Peyer's patch (tissue), 4 donors: ENCODE results near the gene SLC16A5. TPM values are rescaled to one million over a fixed set of nuclear protein-coding genes. Genes with fewer than 3 reads are reported as not detected.
A peak's percentile ranks its signal among the peaks of the same experiment; 100 is the strongest.

Experiments
- DNase-seq, 3 donors: peaks; one replicate each; pipeline ENCODE4 v3.0.0-alpha.2; 2017 to 2019
- H3K27ac ChIP-seq, 4 donors: fragments of 200-600 bp; sonication (generic); one replicate each; pipeline ENCODE4 v1.5.1; 2016 to 2019
- H3K27me3 ChIP-seq, 2 donors: fragments of 200-600 bp; sonication (generic); one replicate each; pipeline ENCODE4 v1.5.1; 2019
- H3K36me3 ChIP-seq, 3 donors: fragments of 200-600 bp; sonication (generic); one replicate each; pipeline ENCODE4 v1.5.1; 2016 to 2019
- H3K4me1 ChIP-seq, 4 donors: fragments of 200-600 bp; sonication (generic); one replicate each; pipeline ENCODE4 v1.5.1; 2016 to 2019
- H3K4me3 ChIP-seq, 4 donors: fragments of 200-600 bp; sonication (generic); 1 replicate in 3 of 4; 2 replicates in 1 of 4; pipeline ENCODE4 v1.5.1; 2016 to 2019; ENCODE audit warnings: mild to moderate bottlenecking in 1 of 4
- H3K9me3 ChIP-seq, 4 donors: fragments of 200-600 bp; sonication (generic); one replicate each; pipeline ENCODE4 v1.5.1; 2016 to 2019; ENCODE audit warnings: mild to moderate bottlenecking in 1 of 4
- CTCF ChIP-seq, 6 experiments: fragments of 450-650 bp in 4 of 6; fragments of 200-600 bp in 2 of 6; sonication (generic) in 1 of 6; IDR thresholded peaks; one replicate each; pipeline ENCODE4 v1.5.1; 2017 to 2019; ENCODE audit warnings: antibody characterized with exemption in 6 of 6, mild to moderate bottlenecking in 3 of 6, moderate library complexity in 1 of 6
- POLR2A ChIP-seq, 2 donors: fragments of 450-650 bp; IDR thresholded peaks; one replicate each; pipeline ENCODE4 v1.5.1; 2017; ENCODE audit warnings: antibody characterized with exemption in 2 of 2, mild to moderate bottlenecking in 2 of 2, moderate library complexity in 2 of 2
- total RNA-seq, 4 donors: library from RNA; depleted of rRNA; stranded (reverse); fragments of >200 nt; gene quantifications; one replicate each; pipeline ENCODE4 v1.1.0, GENCODE V29; 2016

Gene SLC16A5
- total RNA-seq, 4 donors from 2014 or later: 47.9 to 211 (median 147) TPM

GRCh38 chr17:75108193-75108592 is 20.4 kb downstream of the SLC16A5 start:
- H3K36me3 ChIP-seq: no peaks in the 10 kb centered on the region
- no peak overlapping the region for H3K4me3 ChIP-seq
- TF ChIP-seq CTCF (IDR thresholded peaks at IDR 0.05) (no peak), POLR2A (IDR thresholded peaks at IDR 0.05) (no peak)
- H3K4me1 ChIP-seq: peaks cover 0 to 19% (median 3%) of the 10 kb centered on the region in 4 donors
- no peak overlapping the region for H3K27ac ChIP-seq
- H3K27me3 ChIP-seq: no peaks in the 10 kb centered on the region
- H3K9me3 ChIP-seq: no peaks in the 10 kb centered on the region
- DNase-seq: no peak

GRCh38 chr17:75109046-75109406 is 21.3 kb downstream of the SLC16A5 start:
- Histone ChIP-seq H3K4me1 (peaks cover 0 to 24% (median 5%) of the 10 kb centered on the region in 4 donors), H3K27me3 (no peaks in the 10 kb centered on the region), H3K36me3 (no peaks in the 10 kb centered on the region), H3K9me3 (no peaks in the 10 kb centered on the region), H3K27ac (peak overlapping the region in 1 of 4 donors; percentile 87), H3K4me3 (peak overlapping the region; percentile 69 to 87 (median 78))
- no peak for DNase-seq
- TF ChIP-seq POLR2A (IDR thresholded peaks at IDR 0.05) (no peak), CTCF (IDR thresholded peaks at IDR 0.05) (no peak)

- Histone ChIP-seq H3K4me3 (peak within 1 kb of the TSS; percentile 69 to 87 (median 78)), H3K4me1 (peaks cover 0 to 28% (median 6%) of the 10 kb centered on the region in 4 donors), H3K36me3 (no peaks in the 10 kb centered on the region), H3K27me3 (no peaks in the 10 kb centered on the region), H3K9me3 (no peaks in the 10 kb centered on the region), H3K27ac (peak within 1 kb of the TSS; percentile 81 to 87 (median 84))
- DNase-seq: peak; percentile 85 to 96 (median 95)
- TF ChIP-seq POLR2A (IDR thresholded peaks at IDR 0.05): peak; percentile 85 to 88
- peak in 1 of 6 experiments; percentile 4 for TF ChIP-seq CTCF (IDR thresholded peaks at IDR 0.05)
Observed at GRCh38 chr17:75109407-75110233, 21.9 kb downstream of the SLC16A5 start, which contains the start of gene ARMC7. Gene ARMC7 (plus strand): TSS chr17:75109969. CDS start chr17:75110289, 320 bp downstream.

- TF ChIP-seq CTCF (IDR thresholded peaks at IDR 0.05): no peak
- TF ChIP-seq POLR2A (IDR thresholded peaks at IDR 0.05): no peak
- Histone ChIP-seq H3K9me3 (no peaks in the 10 kb centered on the region), H3K4me1 (peaks cover 0 to 36% (median 10%) of the 10 kb centered on the region in 4 donors), H3K4me3 (peak overlapping the region; percentile 69 to 87 (median 78)), H3K27ac (peak overlapping the region; percentile 81 to 87 (median 84)), H3K27me3 (no peaks in the 10 kb centered on the region), H3K36me3 (no peaks in the 10 kb centered on the region)
- DNase-seq: peak in 2 of 3 donors; percentile 37 to 71
Observed at GRCh38 chr17:75110234-75110937, 22.6 kb downstream of the SLC16A5 start.

GRCh38 chr17:75111777-75112335 is 24.1 kb downstream of the SLC16A5 start:
- TF ChIP-seq CTCF (IDR thresholded peaks at IDR 0.05): no peak
- no peak for TF ChIP-seq POLR2A (IDR thresholded peaks at IDR 0.05)
- Histone ChIP-seq H3K4me1 (peaks cover 0 to 38% (median 10%) of the 10 kb centered on the region in 4 donors), H3K27me3 (no peaks in the 10 kb centered on the region), H3K27ac (no peak overlapping the region), H3K36me3 (no peaks in the 10 kb centered on the region), H3K9me3 (no peaks in the 10 kb centered on the region), H3K4me3 (no peak overlapping the region)
- no peak for DNase-seq
